AG20443 (cell line): Measurements from ENCODE around the gene LARP1B.
"Not testable (repeated sequence)": the region's sequence is repeated elsewhere in the genome, so short reads cannot be mapped to it uniquely, and the experiment has no call there.

Source experiments
- DNase-seq: peaks from one replicate; pipeline ENCODE4 v3.0.0; 2012; ENCODE audit warnings: low spot score, mixed read lengths

The LARP1B gene

DNA sequence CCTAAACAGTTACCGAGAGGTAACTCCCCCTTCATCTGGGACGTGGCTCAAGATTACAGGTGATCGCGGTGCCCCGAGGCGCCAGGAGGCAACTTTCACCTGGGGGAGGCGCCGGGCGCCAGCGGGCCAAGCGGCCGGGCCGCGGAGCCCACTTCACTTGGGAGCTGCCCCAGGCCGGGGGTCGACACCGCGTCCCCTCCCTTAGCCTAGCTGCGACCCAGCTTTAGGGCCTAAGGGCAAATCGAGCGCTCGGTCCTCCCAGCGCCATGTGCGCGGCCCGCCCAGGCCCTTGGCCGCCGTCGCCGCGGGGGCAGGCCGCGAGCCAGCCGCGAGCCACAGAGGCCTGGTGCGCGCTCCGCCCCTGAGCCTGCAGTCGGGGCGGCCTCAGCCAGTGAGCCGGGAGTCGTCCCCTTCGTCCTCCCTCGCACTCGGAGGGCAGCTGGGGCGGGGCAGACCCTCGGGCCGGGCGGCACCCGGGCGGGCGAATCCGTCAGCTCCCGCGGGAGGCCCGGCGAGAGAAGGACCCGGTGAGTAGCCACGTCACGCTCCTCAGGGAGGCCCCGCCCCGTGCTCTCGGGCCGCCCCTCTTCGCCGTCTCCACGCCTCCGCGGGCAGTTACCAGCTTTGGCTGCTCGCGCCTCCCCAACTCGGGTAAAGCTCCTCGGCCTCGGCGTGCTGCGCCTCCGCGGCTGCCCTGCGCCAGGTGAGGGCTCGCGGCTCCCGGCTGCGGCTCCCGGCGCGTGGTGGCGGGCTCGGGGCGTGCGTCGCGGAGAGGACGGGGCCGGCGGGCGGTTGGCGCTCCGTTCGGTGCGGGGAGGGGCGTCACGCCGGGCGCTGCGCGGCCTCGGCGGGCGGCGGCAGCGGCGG is at the start of gene LARP1B:
Gene LARP1B, plus strand, starts transcription at position 614 of the 867 bp plus-strand sequence. CDS start 13,640 bp downstream, outside the sequence.
- peak; percentile 99 for DNase-seq

DNA sequence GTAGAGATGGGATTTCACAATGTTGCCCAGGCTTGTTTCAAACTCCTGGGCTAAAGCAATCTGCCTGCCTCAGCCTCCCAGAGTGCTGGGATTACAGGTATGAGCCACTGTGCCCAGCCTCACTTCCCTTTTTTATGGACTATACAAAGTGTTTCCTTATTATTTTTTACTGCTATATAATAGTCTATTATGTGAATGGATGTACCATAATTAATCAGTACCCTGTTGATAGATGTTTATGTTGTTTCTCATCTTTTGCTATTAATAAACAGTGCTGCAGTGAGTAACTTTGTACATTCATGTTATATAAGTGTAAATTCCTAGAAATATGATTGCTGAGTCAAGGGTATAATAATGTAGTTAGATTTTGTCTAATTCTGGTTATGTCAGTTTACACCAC is 35.8 kb upstream of the LARP1B start:
- no peak for DNase-seq

DNA sequence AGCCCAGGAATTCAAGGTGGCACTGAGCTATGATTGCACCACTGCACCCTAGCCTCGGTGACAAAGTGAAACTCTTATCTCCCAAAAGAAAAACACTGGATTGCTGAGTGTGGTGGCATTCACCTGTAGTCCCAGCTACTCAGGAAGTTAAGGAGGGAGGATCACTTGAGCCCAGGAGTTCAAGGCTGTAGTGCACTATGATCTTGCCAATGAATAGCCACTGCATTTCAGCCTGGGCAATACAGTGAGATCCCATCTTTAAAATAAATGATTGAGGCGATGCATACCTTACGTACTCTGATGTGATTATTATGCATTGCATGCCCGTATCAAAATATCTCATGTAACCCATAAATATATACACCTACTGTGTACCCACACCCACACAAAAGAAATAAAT is 31.2 kb upstream of the LARP1B start:
- DNase-seq, result no peak

DNA sequence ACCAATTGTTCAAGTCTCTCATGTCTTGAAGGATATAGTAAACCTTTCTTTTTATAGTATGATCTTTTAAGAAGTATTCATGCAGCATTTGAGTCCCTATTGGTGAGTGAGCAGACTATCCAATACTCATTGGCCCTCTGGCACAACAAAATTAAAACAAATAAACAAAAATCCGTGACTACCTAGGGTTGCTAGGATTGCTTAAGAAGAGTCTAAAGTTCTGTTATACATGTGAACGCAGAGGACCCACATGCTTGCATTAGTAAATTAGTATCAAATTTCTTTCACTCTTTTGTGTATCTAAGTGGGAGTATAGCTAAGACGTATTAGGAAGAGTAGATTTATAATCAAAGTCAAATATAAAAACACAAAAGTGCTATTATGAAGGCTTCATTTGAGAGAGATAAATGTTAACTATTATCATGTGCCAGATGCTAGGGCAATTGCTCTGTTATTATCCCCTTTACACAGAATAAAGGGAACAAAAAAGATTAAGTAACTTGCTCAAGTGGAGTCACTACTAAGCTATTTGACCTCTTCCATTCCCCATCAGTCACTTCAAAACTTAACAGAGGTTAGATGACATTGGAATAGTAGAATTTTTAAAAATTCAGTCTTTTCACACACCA is 29.2 kb upstream of the LARP1B start:
- DNase-seq, result no peak

GRCh38 chr4:128039568-128039967 is 21.5 kb upstream of the LARP1B start:
- DNase-seq, result no peak

DNA sequence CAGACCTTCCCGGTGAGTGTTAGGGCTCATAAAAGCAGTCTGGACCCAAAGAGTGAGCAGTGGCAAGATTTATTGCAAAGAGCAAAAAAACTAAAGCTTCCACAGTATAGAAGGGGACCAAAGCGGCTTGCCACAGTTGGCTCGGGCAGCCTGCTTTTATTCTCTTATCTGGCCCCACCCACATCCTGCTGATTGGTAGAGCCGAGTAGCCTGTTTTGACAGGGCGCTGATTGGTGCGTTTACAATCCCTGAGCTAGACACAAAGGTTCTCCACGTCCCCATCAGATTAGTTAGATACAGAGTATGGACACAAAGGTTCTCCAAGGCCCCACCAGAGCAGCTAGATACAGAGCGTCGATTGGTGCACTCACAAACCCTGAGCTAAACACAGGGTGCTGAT is 14.1 kb upstream of the LARP1B start:
- DNase-seq, result not testable (repeated sequence)

- not testable (repeated sequence) for DNase-seq
Observed at GRCh38 chr4:128047514-128047913, 13.6 kb upstream of the LARP1B start.

DNA sequence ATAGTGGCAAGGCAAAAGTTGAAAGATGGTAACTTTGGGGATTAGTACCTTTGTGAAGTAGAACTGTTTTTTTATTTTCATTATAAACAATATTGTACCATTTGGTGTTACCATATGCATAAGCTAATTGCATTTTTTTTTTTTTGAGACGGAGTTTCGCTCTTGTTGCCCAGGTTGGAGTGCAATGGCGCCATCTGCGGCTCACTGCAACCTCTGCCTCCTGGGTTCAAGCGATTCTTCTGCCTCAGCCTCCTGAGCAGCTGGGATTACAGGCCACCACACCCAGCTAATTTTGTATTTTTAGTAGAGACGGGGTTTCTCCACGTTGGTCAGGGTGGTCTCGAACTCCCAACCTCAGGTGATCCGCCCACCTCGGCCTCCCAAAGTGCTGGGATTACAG is 9.9 kb upstream of the LARP1B start:
- not testable (repeated sequence) for DNase-seq

GRCh38 chr4:128054907-128055306 is 6.2 kb upstream of the LARP1B start:
- DNase-seq, result not testable (repeated sequence)

DNA sequence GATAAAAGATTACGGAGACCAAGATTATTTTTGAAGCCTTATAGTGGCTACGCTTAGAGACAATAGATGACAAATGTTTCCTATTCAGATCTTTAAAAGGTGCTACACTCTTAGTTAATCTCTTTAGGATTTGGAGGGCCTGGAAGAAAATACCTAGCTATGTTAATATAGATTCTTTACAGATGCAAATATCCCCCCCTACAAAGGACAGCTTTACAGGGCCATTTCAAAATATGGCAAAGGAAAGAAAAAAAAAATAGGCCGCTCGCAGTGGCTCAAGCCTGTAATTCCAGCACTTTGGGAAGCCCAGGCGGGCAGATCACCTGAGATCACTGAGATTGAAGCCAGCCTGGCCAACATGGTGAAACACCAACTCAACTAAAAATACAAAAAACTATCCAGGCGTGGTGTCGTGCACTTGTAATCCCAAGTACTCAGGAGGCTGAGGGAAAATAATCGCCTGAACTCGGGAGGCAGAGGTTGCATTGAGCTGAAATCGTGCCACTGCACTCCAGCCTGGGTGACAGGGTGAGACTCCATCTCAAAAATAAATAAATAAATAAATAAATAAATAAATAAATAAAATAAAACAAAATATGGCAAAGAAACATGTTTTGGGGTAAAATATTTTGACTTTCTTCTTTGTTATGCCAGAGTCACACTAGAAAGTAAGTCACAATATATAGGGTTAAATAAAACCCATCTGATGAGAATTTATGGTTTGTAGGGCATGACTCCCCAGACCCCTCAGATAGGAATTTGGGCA is 5.5 kb upstream of the LARP1B start:
- not testable (repeated sequence) for DNase-seq

GRCh38 chr4:128056396-128056795 is 4.7 kb upstream of the LARP1B start:
- DNase-seq, result no peak

GRCh38 chr4:128060121-128060698 is 902 bp upstream of the LARP1B start:
- DNase-seq, result peak; percentile 12

DNA sequence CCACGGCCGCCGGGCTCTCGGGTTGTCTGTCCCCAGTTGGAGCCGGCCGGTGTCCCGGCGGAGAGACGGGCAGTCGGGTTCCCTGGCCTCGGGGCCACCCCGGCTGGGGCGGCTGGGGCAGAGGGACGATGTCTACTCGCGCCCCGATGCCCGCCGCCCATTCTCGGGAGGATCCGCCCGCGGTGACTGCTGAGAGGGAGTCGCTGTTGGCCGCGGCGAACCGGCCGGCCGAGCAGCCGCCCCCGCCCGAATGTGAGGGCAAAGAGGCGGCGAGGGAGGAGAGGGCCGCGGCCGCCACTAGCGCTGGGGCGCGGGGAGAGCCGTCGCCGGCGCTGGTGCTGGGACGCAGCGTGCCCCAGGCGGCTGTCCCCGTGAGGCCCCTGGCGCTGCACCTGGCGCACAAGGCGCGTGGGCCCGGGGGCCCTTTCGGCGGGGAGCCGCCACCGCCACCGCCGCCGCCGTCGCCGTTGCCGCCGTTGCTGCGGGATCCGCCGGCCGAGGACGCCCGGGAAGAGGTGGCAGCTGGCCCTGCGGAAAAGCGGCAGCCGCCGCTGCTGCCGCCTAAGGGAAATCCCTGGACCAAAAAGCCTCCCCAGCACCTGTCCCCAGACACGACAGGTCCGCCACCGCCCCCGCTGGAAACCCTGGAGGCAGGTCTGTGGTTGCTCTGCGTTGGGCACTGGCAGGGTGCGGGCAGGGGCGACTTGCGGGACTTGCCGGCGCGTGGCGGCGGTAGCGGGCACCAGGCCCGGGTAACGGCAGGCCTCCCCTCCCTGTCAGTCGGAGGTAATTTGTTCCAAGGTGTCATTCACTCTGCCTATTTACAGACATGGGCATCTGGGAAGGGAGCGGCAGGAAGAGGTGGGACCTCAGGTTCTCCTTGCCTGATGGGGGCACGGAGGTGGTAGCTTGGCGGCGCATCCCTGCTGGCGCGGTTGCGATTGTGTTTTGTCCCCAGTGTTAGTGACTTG is 739 bp downstream of the LARP1B start:
- peak; percentile 71 for DNase-seq

DNA sequence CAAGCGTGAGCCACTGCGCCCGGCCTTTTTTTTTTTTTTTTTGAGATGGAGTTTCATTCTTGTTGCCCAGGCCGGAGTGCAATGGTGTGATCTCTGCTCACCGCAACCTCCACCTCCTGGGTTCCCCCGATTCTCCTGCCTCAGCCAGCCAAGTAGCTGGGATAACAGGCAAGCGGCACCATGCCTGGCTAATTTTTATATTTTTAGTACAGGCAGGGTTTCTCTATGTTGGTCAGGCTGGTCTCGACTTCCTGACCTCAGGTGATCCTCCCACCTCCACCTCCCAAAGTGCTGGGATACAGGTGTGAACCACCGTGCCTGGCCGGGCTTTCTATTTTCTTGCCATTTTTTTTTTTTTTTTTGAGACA is 5.3 kb downstream of the LARP1B start:
- not testable (repeated sequence) for DNase-seq

DNA sequence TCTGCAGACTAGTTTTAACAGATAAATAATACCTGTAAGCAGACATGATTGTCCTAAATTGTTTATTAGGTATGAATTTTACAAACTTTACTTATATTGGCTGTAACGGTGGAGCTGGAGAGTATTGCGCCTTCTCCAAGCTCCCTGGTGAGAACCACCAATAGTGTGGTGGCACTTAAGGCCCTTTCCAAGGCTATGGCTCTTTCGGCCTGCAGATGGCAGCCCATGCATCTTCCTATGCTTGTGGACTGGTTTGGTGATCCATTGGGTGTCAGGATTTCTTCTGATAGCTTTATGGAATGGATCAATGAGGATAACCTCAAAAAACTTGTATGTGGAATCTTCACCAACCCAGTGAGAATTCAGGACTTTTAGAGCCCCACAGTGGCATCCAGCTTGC is 7.8 kb downstream of the LARP1B start:
- DNase-seq, result peak; percentile 12

GRCh38 chr4:128076464-128076863 is 15.4 kb downstream of the LARP1B start:
- DNase-seq, result no peak

- not testable (repeated sequence) for DNase-seq
Observed at GRCh38 chr4:128095293-128095692, 34.2 kb downstream of the LARP1B start.

DNA sequence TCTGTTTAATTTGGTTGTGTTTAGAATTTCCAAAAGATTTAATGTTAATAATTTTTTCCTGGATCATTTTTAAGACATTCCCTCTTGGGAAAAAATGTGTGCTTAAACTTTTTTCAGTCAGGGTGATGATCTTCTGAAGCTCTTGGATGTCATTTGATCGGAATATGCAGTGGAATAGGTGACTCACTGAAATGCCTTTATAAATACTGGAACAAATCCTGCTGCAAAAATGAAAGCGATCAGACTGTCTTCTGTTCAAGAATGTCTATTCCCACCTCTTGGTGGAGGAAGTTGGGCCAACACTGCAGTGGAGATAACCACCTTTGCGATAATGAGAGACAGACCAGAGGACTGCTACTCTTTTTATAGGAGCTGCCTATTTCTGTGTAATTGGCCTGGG is 46.7 kb downstream of the LARP1B start:
- DNase-seq, result peak; percentile 7

- DNase-seq, result no peak
Observed at GRCh38 chr4:128123036-128123435, 61.9 kb downstream of the LARP1B start.

- no peak for DNase-seq
Observed at GRCh38 chr4:128130621-128131020, 69.5 kb downstream of the LARP1B start.

GRCh38 chr4:128134925-128135324 is 73.8 kb downstream of the LARP1B start:
- no peak for DNase-seq
